GM19397 (cell line): ENCODE data around the gene CASKIN1.
"Not testable (repeated sequence)": the region's sequence is repeated elsewhere in the genome, so short reads cannot be mapped to it uniquely, and the experiment has no call there.

Source experiments
- ATAC-seq: cut with Tn5 transposase; IDR thresholded peaks from one replicate; pipeline ENCODE4 v1.9.1; 2021; ENCODE audit warnings: mild to moderate bottlenecking, moderate library complexity; ENCODE audit not compliant: unreplicated experiment

Gene CASKIN1

GRCh38 chr16:2211923-2212347, 15.5 kb upstream of the CASKIN1 start:
- no peak for ATAC-seq

GRCh38 chr16:2210386-2211365, 14.3 kb upstream of the CASKIN1 start, which contains the start of gene BRICD5:
TSS of gene BRICD5 (minus strand) at chr16:2210863. CDS start at chr16:2210833, 30 bp downstream.
- ATAC-seq = no peak

- ATAC-seq = no peak
Measured at GRCh38 chr16:2210009-2210332, 13.6 kb upstream of the CASKIN1 start.

GRCh38 chr16:2209258-2210008, 13.0 kb upstream of the CASKIN1 start:
- ATAC-seq = no peak

- no peak for ATAC-seq
Measured at GRCh38 chr16:2208772-2209171, 12.4 kb upstream of the CASKIN1 start.

- no peak for ATAC-seq
Measured at GRCh38 chr16:2208308-2208707, 11.9 kb upstream of the CASKIN1 start.

GRCh38 chr16:2207872-2208271, 11.5 kb upstream of the CASKIN1 start:
- no peak for ATAC-seq

- ATAC-seq = no peak
Measured at GRCh38 chr16:2206780-2207433, 10.5 kb upstream of the CASKIN1 start.

- no peak for ATAC-seq
Measured at GRCh38 chr16:2206420-2206779, 10.0 kb upstream of the CASKIN1 start.

GRCh38 chr16:2205967-2206313, 9.5 kb upstream of the CASKIN1 start:
- ATAC-seq = peak; percentile 21

- peak; percentile 71 for ATAC-seq
Measured at GRCh38 chr16:2205104-2205966, 8.9 kb upstream of the CASKIN1 start, which contains the start of gene MLST8. TSS of gene MLST8 (plus strand) at chr16:2205454. CDS start at chr16:2206086, 632 bp downstream.

GRCh38 chr16:2204416-2205103, 8.2 kb upstream of the CASKIN1 start:
- no peak for ATAC-seq

- ATAC-seq = not testable (repeated sequence)
Measured at GRCh38 chr16:2203119-2203688, 6.8 kb upstream of the CASKIN1 start.

GRCh38 chr16:2200313-2200712, 3.9 kb upstream of the CASKIN1 start:
- ATAC-seq = no peak

- ATAC-seq = no peak
Measured at GRCh38 chr16:2199621-2200139, 3.3 kb upstream of the CASKIN1 start.

- no peak for ATAC-seq
Measured at GRCh38 chr16:2199095-2199494, 2.7 kb upstream of the CASKIN1 start.

- no peak for ATAC-seq
Measured at GRCh38 chr16:2198283-2198682, 1.9 kb upstream of the CASKIN1 start.

GRCh38 chr16:2197765-2198164, 1.4 kb upstream of the CASKIN1 start:
- ATAC-seq = no peak

GRCh38 chr16:2196981-2197511, 641 bp upstream of the CASKIN1 start:
- no peak for ATAC-seq
